ENCODE results near the gene ADGRL2.

ADGRL2 gene

DNA sequence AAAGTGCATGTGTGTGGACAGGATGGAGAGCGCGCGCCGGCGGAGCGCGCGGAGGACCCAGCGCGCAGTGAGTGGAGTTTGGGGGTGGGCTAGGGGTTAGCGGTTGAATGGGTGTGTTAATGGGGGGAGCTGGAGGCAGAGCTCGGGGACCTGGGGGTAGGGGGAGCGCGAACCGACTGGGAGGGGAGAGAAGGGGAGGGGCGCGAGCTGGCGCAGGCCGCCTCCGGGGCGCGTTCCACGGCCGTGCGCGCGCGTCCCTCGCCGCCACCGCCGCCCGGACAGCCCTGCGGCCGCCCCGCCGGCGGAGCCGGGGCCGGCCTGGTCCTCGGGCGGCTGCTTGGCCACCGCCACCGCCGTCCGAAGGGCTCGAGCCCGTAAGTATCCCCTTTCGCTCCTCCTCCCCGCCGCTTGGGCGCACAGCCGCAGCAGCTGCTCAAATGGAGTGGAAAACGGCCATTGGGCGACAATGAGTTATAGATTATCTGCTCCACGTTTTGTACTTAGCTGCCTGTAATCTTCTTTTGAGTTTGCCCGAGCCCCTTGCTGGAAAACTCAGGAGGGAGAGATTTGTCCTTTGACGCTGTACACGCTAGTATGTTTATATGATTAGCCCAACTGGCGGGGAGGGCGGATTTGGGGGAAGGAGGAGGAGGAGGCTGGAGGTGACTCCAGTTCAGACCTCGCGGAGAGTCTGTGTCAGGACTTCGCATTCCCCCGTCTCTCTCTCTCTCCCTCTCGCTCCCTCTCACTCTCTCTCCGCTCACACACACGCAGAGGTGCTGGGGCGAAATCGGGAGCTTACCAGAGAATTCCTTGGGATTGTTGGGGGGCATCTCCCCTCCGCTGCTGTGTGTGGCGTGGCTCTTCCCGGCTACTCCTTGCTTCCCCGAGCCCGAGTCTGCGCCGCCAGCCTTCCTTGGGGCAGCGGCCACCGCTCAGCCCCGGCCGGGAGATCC, at the start of gene ADGRL2:
TSS of gene ADGRL2 (plus strand) at position 240 of the 956 bp plus-strand sequence. CDS start 36,051 bp downstream, outside the sequence.
- peak; percentile 90 for DNase-seq

DNA sequence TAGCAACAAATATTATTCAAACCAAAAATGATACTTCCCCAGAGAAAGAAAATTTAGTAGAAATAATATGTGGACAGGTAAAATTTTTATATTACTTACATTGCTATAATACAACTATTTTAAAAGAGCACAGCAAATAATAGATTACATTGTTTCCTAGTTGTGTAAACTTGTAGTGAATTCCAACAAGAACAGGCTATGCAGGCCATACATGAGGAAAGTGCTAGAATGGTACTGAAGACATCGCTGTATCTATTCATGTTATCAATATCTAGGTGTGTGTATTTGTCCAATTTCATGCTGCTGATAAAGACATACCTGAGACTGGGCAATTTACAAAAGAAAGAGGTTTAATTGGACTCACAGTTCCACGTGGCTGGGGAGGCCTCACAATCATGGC, 47.9 kb upstream of the ADGRL2 start:
- DNase-seq: no peak

DNA sequence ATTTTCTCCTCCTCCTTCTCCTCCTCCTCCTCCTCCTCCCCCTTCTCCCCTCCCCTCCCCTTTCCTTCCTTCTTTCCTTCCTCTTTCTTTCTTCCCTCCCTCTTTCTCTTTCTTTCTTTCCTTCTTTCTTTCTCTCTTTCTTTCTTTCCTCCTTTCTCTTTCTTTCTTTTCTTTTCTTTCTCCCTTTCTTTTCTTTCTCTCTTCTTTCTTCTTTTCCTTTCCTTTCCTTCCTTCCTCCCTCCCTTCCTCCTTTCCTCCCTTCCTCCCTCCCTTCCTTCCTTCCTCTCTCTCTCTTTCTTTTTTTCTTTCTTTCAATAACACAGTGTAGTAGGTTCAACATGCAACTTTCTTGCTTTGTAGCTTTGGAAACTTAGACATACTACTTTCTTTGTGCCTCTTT, 46.3 kb upstream of the ADGRL2 start:
- no peak for DNase-seq

DNA sequence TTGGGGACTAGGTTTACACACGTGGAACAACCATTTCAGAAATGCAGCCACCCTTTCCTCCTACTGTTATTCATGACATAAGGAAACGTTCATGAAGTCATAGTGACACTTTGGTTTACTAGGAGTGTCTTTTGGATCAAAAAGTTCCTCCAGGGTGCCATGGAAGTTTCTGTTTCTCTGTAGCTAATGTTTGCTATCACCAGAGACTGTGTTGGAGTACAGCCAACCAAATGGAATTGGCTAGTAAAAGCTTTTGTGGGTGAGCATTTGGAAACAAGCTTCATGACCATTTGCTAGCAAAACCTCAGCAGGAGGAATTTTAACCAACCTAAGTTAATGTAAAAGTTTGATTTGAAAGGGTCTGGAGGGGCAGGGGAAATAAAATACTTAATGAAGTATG, 43.9 kb upstream of the ADGRL2 start:
- DNase-seq: no peak

DNA sequence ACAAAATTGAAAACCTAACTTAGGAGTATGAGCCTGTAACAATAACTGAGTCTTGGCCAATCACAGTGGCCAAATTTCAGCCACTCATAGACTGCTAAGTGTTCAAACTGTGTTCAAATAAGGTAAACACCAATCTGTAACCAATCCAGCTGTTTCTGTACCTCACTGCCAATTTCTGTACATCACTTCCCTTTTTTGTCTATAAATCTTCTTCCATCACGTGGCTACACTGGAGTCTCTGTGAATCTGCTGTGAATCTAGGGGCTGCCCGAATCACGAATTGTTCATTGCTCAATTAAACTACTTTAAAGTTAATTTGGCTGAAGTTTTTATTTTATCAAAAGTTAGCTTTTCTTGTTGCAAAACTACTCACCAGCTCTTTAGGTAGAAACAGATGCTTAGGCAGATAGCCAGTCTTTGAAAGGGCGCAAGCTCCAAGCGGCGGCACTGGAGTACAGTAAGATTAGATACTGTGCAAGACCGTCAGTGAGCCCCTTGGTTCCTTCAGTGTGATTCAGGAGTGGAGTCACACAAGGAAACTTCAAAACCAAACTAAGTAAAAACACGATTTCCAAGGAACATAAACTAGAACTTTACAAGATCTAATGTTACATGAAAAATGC, 43.2 kb upstream of the ADGRL2 start:
- no peak for DNase-seq

DNA sequence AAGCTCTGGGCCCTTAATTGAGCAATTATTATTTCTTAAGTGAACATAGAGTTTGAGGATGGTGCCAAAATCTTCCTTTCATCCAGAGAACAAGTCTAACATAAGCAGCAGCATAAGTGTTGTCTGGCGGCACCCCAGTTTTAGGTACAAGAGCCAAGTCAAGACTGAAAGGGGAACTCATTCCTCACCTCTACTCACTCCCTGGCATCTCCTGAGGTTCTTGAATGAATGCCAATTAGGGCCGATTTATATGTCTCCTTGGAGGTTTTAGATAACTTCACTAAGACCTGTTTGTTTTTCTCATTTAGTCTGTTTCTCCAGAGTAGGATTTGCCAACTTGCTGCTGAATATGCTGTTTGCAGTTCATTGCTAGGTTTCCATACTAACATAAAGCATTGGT, 42.6 kb upstream of the ADGRL2 start:
- no peak for DNase-seq

DNA sequence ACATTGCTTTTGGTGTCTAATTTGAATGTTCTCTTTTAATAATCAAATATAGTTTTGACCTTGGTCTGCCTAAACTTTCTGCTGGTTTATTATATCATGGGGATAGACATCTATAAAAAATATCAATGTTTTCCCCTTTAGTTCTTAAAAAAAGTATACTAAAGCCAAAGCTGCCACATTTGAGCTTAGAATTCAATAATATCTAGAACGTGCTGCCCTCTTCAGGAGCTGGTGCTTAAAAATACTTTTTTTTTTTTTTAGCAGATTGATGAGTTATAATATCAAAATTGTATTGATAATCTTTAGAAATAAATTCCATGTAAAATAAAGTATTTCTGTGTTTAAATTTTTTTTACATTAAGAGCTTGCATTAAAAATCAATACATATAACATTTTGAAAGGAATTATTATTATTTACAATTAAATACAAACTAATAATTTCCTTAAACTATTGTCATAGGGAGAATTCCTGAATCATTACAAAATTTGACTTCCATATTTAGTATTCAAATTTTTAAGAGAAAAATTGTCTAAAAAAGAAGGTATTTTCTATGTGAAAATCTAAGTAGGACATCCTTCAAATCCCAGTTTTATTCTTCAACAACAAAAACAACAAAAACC, 40.1 kb upstream of the ADGRL2 start:
- DNase-seq: no peak

DNA sequence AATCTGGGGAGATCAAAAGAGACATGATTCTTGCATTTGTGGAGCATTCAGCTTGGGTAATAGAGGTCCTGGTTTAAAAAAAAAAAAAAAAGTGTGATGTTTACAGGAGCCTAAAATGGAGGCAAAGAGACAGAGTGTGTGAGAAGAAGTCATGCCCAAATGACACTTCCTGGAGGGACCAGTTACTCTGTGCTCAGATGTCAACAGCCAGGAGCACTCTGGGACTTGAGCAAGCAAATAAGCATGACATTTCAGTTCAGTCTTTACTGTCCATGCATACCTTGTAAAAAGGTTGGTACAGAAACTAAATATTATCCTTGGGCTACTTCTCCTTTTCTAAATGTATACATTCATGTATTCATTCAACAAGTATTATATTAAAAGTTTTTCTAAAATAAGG, 25.2 kb upstream of the ADGRL2 start:
- DNase-seq: no peak

DNA sequence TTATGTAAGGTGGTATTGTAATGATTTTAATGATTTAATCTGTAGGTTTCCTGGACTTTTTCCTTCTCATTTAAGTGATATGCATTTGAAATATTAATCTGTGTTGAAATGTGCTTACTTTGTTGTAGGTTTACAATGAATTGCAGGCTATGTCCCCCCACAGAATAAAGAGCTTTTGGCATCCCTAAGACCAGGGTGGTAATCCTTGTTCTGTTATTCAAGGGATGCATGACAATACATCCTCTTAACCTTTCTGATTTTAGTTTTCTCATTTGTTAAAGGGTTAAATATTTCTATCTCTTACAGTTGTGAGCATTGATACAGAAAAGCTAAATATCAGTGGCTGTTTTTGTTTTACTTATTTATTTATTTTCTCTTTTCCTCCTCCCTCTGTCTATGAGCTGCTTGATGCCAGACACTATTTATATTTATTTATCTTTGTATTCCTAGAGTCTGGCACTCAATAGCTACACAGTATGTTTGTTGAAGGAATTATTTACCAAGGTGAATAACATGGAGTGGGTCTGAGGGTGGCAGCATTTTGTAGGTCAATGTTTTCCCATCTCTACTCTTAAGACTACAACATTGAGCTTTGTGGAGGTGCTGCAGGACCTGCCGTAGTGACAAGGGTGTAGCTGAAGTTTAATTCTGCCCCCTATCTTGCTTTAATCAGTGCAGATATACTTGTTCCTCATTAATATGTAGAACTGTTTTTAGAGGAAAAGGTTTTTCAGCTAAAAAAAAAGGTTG, 19.9 kb upstream of the ADGRL2 start:
- no peak for DNase-seq

DNA sequence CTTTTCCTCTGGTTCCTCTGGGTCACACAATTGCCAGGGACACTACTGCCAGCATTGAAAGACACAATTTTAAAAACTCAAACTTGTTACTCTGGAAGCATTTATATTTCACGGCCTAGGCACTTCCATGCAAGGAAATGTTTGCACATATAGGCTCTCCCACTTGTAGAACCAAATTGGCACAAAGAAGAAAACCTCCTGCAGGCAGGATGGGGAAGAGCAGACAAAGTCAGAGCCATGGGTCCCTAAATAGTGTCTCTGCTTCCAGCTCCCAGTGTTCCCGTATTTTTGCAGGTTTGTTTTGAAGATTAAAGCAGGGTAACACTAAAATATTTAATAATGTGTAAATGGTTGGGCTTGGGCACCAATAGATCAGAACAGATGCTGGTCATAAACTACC, 19.0 kb upstream of the ADGRL2 start:
- DNase-seq: no peak

DNA sequence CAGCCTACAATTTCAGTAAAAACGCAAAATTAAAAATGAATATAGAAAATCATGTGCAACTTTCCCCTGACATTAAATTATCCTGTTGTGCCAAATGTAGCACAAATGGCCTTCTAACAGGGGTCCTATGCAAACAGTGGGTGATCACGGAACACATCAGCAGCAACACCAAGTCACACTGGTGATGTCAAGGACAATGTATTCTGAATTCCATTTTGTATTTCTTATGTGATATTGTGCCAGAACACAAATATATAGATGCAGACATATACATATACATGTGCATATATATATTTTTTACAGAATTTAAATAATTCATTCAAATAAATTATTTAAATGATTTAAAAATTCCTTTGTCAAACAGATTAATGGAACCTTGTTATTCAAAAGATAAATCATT, 8.6 kb upstream of the ADGRL2 start:
- DNase-seq: no peak

DNA sequence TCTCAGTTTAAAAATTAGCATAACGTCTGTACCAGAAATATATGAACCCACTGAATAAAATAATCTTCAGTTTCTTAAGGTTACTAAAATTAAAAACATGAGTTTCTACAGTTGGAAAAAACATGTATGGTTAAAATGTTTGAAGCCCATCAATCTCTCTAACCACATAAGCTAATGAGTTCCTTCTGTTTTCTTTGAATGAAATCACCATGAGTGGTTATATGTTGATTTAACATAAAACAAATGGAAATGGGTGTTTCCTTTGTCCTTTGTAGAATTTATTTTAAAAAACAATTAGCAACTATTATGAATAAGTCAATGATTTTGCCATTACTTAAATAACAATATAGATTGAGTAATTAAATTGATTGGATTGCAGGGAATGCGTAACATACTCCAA, 3.0 kb upstream of the ADGRL2 start:
- DNase-seq: no peak

DNA sequence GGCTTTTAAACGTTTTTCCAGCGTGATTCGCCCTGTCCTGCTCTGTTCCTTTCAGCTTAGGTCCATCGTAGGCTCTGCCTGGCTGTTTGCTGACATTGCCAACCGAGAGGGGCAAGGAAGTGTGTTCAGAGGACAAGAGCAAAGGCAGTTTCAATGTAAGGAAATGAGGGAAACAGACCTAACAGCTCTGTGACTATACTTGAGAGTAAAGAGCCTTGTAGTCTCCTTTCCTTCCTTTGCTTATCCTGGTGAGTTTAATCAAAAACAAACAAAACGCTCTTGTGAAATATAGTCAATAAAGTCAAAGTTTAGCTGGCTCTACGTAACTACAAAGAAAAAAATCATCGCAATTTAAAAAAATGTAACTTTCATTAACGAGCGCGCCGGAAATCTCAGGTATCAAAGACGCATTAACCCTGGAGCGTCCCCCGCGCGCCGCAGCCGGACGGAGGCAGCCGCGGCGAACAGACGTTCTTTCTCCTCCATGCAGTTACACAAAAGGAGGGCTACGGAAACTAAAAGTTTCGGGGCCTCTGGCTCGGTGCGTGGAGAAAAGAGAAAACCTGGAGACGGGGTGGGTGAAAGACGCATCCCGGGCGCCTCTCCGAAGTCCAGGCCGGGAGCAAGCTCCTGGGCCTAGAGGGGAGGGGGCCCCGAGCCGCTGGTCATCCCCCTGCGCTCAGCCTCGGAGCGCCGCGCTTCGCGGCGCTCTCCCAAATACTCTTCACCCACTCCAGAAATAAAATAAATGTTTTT, 617 bp upstream of the ADGRL2 start:
- DNase-seq: peak; percentile 36

DNA sequence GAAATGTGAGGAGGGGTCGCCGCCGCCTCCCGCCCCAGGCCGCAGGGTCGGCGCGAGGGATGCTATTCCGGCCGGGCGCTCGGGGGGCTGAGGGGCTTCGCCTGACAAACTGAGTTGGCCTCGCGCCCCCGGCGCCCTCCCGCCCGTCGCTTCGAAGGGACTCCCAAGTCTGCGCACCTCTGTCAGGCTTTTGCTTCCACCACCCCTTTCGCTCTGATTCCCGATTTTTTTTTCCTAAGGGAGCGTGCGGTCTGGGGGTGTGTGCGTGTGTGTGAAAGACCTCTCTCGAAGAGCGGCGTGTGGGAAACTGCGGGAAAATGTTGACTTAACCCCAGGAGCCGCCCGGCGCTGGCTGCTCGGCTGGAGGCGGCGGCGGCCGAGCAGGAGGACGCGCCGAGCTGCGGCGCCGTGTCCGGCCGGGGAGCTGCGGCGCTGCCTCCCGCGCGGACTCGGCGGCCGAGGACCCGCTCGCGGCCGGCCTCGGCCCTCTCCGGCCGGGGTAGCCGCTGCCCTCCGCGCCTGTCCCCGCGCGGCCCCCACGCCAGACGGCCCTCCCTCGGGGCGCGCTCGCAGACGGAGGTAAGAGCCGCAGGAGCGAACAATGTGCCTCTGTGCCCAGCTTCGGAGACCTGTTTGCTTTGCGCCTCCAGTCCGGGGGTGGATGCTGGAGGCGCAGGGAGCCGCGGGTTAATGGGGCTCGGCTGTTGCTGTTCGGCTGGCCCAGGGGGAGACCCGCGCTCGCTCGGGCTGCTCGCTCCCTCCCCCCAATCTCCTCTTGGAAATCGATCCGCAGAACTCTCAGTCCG, 1.1 kb downstream of the ADGRL2 start:
- peak; percentile 64 for DNase-seq

DNA sequence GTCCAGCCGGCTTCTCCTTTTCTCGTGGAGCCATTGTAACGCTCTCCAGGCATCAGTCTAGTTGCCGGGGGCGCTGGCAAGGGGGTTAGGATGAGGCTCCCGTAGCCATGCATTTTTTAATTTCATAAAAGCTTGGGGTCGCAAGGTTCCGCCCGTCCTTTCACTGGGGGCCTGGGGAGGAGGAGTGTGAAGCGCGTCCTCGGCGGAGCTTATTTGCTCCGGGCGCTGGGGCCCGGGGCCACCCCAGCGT, 1.6 kb downstream of the ADGRL2 start:
- no peak for DNase-seq

DNA sequence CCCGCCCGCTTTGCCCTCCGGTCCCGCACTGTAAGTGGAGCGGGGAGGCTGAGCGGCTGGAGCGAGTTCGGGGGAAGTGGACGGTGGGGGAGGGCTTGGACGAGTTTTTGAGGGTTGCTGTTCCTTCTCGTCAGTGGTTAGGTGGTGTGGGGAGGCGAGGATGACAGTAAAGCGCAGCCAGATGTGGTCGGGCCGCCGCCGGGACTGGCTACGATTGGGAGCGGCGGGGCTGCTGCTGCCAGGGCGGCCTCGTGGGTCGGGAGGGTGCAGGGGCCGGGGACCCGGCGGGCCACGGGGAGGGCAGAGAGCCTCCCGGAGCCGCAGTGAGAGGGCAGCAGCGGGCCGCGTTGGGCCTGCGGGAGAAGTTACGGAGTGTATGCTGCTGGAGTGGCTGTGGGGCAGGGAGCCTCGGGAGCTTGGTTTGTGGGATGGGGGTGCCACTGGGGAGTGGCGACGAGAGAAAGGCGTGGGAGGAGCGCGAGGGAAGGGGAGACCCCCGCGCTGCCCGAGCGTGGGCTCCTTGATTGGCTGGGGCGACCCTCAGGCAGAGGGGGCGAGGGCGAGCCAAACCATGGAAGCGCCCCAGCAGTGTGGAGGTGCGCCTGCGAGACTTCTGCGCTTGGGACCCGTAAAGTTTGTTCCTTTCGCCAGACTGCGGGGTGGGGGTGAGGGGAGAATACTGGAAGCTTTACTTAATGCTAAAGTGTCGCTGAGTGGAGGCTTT, 2.1 kb downstream of the ADGRL2 start:
- peak; percentile 50 for DNase-seq

DNA sequence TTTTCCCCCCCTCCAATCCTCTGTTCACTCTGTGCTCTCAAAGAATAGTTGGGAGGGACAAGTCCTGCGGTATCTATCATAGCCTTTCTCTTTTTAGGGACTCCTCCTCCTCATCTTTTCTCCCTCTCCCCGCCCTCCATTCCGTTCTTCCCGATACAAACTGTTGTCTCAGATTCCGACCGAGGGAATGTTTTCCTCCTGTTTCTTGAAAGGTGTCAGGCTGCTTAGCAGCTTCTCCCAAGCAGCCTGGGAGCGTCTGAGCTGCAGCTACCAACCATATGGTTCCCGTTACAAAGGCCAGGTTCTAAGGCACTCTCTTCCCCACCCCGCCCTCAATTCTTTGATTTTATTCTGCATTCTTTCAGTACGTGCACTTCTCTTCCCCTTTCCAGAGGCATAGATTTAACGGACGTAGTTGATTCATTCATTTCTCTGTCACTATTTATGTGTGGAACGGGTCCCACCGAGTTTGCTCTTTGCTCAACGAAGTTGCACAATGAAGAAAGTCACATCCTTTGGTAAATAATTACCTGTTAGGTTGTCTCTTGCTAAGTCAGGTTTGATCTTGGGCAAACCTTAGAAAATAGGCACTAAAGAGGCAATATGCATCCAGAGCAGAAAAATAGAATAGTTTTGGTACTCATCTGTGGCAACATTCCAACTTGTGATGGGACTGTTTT, 2.8 kb downstream of the ADGRL2 start:
- DNase-seq: no peak

DNA sequence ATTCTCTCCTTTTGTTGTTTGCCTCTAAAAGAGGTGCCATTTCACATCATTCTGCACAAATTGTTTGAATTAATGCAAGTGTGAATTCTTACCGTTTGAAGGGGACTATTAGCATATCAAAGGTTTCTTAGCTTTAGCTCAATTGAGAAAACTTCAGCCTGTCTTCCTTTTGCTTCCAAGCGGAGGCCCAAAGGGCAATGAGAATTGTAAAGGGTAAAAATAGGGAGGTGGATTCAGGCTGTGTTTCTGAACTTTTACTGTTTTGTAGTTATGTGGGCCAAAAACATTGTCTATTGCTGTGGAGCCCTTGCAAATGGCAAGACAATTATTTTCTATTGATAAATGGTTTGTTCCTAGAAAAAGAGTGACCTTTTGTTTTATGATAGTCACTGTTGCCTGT, 3.6 kb downstream of the ADGRL2 start:
- DNase-seq: no peak

DNA sequence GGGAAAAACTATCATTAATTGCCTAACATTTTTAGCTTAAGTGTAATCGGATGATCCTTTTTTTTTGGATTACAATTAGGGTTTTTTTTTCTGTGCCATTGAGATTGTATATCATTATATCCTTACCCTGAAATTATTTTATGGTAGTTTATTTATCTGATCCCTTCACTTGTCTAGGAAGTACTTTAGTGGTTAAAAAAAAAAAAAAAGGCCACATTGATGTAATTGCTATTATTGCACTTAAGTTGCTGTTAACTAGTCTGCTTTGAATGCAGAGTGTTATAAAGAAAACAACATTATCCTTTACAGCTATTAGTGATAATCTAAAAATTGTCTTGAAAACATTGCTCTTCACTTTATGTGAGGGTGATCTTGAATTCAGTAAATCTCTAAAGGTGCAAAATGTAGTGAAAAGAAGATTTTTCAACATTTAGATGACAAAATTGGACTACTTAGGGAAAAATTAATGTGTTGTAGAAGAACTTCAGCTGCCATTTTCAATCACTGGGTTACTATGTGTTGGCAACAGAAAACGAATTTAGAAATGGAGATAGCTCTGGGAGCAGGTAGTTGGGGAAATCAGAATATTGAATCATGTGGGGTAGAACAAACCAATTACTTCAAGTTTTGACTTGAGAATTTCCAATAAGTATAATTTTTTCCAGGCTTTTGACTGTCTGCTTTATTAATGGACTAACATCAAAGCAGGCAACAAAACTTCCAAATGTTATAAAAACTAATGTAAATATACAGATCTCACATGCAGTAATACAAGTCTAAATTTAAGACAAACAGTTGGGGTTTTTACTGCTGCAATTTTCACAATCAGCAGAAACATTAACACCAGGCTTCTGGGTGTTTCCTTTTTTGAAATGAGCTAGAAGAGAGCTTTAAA, 5.0 kb downstream of the ADGRL2 start:
- DNase-seq: no peak

DNA sequence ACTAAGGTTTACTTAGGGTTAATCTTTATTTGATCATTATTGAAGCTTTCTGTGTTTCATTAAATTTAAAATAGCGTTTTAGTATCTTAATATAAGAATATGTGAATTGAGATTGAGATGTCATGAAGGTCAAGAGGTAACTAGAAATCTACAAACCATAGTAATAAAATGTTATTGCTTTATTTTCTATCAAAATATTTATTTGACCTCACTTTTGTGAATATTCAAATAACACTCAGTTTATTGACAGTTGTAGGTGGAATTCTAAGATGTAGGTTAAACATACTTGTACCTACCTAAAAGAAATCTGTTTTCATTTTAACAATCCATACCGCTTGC, 5.7 kb downstream of the ADGRL2 start:
- DNase-seq: no peak
